AG09309 (cell line): ENCODE results near the gene TMEM132C.

Experiments used
- DNase-seq: peaks from one replicate; pipeline ENCODE4 v3.0.0-alpha.2; 2010; ENCODE audit warnings: low read depth
- H3K4me3 ChIP-seq: 2 replicates; pipeline ENCODE4 v1.5.1; 2011; ENCODE audit warnings: mild to moderate bottlenecking, low read depth, low read length, moderate library complexity; ENCODE audit not compliant: control insufficient read depth
- TF ChIP-seq, protein P1 (sequence below): IDR thresholded peaks from 2 replicates; pipeline ENCODE4 v1.5.1; 2011; ENCODE audit warnings: mild to moderate bottlenecking, low read depth, low read length, inconsistent platforms; ENCODE audit not compliant: insufficient read depth, control insufficient read depth; ENCODE audit errors: missing control alignments

Gene TMEM132C

DNA sequence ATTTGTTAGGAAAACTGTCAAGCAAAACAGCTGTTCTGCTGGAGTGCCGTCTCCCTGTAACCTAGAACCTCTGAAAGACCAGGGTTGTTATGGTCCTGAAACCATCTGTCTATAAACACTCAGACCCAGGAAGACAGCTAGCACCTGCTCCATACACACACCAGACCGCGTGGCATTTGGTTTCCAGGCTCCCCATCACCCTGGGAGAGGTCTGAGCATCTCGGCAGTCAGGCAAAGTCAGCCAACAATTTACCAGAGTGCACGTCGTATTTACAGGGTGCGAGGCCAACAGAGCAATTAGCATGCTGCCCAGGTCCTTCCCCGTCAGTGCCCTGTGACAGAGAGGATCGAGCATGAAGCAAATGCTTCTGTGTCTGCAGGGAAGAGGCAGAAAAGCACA is 284.3 kb downstream of the TMEM132C start:
- H3K4me3 ChIP-seq: no peak overlapping the region
- TF ChIP-seq, protein P1, sequence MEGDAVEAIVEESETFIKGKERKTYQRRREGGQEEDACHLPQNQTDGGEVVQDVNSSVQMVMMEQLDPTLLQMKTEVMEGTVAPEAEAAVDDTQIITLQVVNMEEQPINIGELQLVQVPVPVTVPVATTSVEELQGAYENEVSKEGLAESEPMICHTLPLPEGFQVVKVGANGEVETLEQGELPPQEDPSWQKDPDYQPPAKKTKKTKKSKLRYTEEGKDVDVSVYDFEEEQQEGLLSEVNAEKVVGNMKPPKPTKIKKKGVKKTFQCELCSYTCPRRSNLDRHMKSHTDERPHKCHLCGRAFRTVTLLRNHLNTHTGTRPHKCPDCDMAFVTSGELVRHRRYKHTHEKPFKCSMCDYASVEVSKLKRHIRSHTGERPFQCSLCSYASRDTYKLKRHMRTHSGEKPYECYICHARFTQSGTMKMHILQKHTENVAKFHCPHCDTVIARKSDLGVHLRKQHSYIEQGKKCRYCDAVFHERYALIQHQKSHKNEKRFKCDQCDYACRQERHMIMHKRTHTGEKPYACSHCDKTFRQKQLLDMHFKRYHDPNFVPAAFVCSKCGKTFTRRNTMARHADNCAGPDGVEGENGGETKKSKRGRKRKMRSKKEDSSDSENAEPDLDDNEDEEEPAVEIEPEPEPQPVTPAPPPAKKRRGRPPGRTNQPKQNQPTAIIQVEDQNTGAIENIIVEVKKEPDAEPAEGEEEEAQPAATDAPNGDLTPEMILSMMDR: no peak
- DNase-seq: no peak

DNA sequence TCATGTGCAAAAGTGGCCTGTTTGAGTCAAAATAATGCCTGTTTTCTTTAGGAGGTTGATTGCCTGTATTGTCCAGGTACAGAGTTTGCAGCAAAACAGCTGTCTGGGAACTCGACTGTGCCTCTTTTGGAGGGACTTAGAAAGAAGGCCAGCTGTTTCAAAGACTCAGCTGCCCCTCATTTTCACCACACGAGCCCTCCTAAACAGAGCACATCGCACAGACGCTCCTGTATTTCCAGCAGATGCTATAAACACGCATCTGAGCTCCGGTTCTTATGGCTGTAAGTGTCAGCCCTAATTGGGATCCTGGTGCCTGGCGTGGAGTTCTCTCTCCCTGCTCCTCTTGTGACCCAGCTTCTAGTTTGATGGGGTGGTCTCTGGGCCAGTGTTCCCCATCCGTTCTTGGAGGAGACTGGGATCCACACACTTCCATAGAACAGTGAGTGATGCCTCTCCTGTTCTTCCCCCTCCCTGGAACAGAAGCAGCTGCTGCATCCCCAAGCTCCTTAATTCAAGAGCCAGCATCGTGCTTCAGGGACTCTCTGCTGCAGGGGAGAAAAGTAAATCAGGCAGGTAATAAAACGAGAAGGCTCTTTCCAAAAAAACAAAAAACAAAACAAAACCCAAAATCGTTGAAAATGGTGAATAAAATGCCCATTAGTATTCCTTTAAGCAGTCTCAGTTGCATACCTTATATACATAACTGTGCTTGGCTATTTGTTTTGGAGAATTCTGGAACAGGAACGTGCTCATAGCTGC is 287.8 kb downstream of the TMEM132C start:
- no peak for DNase-seq
- TF ChIP-seq, protein P1: no peak
- H3K4me3 ChIP-seq: no peak overlapping the region

- no peak overlapping the region for H3K4me3 ChIP-seq
- no peak for DNase-seq
- TF ChIP-seq, protein P1: no peak
Measured at GRCh38 chr12:128557231-128557630, 290.3 kb downstream of the TMEM132C start.

GRCh38 chr12:128564956-128565355 is 298.0 kb downstream of the TMEM132C start:
- no peak for DNase-seq

DNA sequence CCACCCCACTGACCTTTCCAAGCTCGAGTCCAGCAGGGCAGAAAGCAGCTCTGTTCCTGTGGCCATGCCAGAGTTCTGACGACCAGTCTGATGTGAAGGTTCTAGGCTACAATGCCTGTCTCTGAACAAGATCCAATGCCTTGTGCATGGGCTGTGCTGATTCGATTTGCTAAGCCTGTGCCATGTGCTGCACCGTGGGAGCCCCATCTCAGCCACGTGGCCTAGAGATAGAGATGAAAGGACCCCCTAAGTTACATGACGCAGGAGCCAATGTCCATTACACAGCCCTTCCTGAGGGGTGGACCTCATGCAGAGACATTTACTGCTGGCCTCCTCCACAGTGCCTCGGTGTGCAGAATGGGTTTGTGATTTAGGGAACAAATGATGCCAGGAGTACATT is 300.8 kb downstream of the TMEM132C start:
- TF ChIP-seq, protein P1: no peak
- no peak for DNase-seq

More at GRCh38 chr12:128564956-128565355, 298.0 kb downstream of the TMEM132C start:
- H3K4me3 ChIP-seq: no peak overlapping the region
- TF ChIP-seq, protein P1: no peak

GRCh38 chr12:128570191-128571065 is 303.5 kb downstream of the TMEM132C start:
- no peak overlapping the region for H3K4me3 ChIP-seq
- TF ChIP-seq, protein P1: no peak
- no peak for DNase-seq

More for the DNA sequence above, 300.8 kb downstream of the TMEM132C start:
- H3K4me3 ChIP-seq: no peak overlapping the region
